ENCODE data around the gene GEMIN5.

GEMIN5 gene

GRCh38 chr5:154956712-154957111, 18.7 kb upstream of the GEMIN5 start:
- H3K27ac ChIP-seq = no peak overlapping the region
- TF ChIP-seq CTCF (IDR thresholded peaks at IDR 0.05) (no peak), ZFX (IDR thresholded peaks at IDR 0.05; ENCODE audit: borderline replicate concordance) (no peak)

DNA sequence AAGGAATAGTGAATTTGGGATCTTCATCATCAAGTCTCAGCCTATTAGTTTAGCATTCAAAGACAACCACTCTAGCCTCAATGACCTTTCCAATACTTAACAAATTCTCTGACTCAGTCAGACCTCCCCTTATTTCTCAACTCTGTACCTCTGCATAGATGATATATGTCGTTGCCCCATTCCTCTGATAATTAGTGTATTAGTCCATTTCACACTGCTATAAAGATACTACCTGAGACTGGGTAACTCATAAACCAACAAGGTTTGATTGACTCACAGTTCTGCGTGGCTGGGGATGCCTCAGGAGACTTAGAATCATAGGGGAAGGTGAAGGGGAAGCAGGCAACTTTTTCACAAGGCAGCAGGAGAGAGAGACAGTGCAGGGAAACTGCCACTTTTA, 11.8 kb upstream of the GEMIN5 start:
- TF ChIP-seq ZFX (IDR thresholded peaks at IDR 0.05; ENCODE audit: borderline replicate concordance) = no peak
- no peak for TF ChIP-seq CTCF (IDR thresholded peaks at IDR 0.05)
- no peak overlapping the region for H3K27ac ChIP-seq

DNA sequence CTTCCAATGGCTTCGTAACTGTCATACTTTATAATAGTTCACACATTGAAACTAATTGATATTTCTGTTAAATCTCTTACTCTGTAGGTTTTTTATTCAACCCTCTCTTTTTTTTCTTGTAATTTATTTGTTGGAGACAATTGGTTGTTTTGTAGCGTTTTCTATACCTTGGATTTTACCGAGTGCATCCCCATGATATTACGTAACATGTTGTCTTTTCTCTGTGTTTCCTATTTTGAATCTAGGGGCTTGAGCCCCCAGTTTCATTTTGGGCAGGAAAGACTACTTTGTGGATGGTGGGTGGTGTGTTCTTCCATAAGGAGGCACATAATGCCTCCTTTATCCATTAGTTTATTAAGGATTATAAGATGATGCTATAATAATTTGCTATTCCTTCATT, 10.3 kb upstream of the GEMIN5 start:
- H3K27ac ChIP-seq = no peak overlapping the region
- TF ChIP-seq CTCF (IDR thresholded peaks at IDR 0.05) = no peak
- no peak for TF ChIP-seq ZFX (IDR thresholded peaks at IDR 0.05; ENCODE audit: borderline replicate concordance)

GRCh38 chr5:154947778-154948177, 9.8 kb upstream of the GEMIN5 start:
- H3K27ac ChIP-seq = no peak overlapping the region
- TF ChIP-seq ZFX (IDR thresholded peaks at IDR 0.05; ENCODE audit: borderline replicate concordance) = no peak
- no peak for TF ChIP-seq CTCF (IDR thresholded peaks at IDR 0.05)

DNA sequence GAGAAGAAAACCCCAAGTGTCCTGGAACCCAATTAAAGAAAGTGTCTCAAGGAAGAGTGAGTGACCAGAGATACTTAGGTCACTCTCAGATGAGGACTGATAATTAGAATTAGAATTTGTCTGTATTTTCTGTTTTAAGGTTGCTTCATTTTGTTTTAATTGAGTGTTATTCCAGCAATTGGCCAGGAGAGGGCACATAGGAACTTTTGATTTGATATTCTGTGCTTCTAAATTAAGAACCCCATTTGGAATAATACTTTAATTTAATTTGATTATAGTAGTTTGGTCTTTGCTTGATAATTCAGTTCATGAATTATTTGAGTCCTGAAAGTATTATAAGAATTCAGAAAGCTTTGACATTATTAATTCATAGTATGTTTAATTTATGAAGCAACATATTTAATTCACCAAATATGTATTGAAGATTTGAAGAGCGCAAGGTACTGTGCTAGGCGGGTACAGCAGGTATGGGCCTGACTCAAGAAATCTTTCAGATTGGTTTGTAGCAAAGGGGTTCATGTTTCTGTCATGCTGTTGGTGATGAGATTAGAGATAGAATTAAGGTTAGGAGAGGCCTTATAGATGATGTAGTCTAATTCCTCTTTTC, 7.8 kb upstream of the GEMIN5 start:
- no peak overlapping the region for H3K27ac ChIP-seq
- TF ChIP-seq CTCF (IDR thresholded peaks at IDR 0.05) (peak; percentile 75), ZFX (IDR thresholded peaks at IDR 0.05; ENCODE audit: borderline replicate concordance) (no peak)

DNA sequence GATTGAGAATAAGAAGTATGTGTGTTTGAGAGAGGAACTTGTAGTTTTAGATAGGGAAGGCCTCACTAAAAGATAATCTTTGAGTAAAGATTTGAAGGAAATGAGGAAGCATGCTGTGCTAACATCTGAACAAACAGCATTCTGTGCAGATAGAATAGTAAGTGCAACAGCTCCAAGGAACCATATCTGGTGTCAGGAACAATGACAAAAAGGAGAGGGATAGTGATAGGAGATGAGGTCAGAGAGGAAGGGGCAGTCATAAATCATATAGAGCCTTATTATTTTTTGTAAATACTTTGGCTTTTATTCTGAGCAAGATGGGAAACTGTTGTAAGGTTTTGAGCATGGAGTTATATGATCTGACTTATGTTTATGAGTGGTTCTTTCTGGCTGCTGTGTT, 6.7 kb upstream of the GEMIN5 start:
- no peak overlapping the region for H3K27ac ChIP-seq
- TF ChIP-seq ZFX (IDR thresholded peaks at IDR 0.05; ENCODE audit: borderline replicate concordance) (no peak), CTCF (IDR thresholded peaks at IDR 0.05) (no peak)

- TF ChIP-seq ZFX (IDR thresholded peaks at IDR 0.05; ENCODE audit: borderline replicate concordance) = no peak
- TF ChIP-seq CTCF (IDR thresholded peaks at IDR 0.05) = no peak
- no peak overlapping the region for H3K27ac ChIP-seq
These were observed 5.5 kb upstream of the GEMIN5 start for GRCh38 chr5:154943527-154943926.

Data from 22Rv1 (cell line).